UCSD-AML1 (cell line): ENCODE measurements around the gene SLC30A3.
"Not testable (repeated sequence)": the region's sequence is repeated elsewhere in the genome, so short reads cannot be mapped to it uniquely, and the experiment has no call there.

ENCODE experiments used
- DNase-seq: peaks from one replicate; lab custom pipeline; 2025; ENCODE audit not compliant: unreplicated experiment; lab: John Stamatoyannopoulos, UW

SLC30A3 gene

GRCh38 chr2:27285481-27285880, 22.6 kb upstream of the SLC30A3 start:
- no peak for DNase-seq

- no peak for DNase-seq
Measured at GRCh38 chr2:27284996-27285395, 22.1 kb upstream of the SLC30A3 start.

GRCh38 chr2:27282892-27283291, 20.0 kb upstream of the SLC30A3 start:
- DNase-seq = no peak

GRCh38 chr2:27281855-27282559, 19.2 kb upstream of the SLC30A3 start, which contains the start of gene TRIM54:
Gene TRIM54, plus strand, starts transcription at chr2:27282429. Its CDS starts 303 bp downstream, at chr2:27282732.
- no peak for DNase-seq

- DNase-seq = no peak
Measured at GRCh38 chr2:27281442-27281841, 18.6 kb upstream of the SLC30A3 start.

GRCh38 chr2:27280826-27281225, 18.0 kb upstream of the SLC30A3 start:
- DNase-seq = no peak

GRCh38 chr2:27278010-27278409, 15.2 kb upstream of the SLC30A3 start:
- DNase-seq = no peak

- no peak for DNase-seq
Measured at GRCh38 chr2:27275211-27276150, 12.6 kb upstream of the SLC30A3 start, which contains the start of gene DNAJC5G. Gene DNAJC5G, plus strand, starts transcription at chr2:27275433. Its CDS starts 1,296 bp downstream, at chr2:27276729.

GRCh38 chr2:27272537-27273522, 10.0 kb upstream of the SLC30A3 start:
- not testable (repeated sequence) for DNase-seq

GRCh38 chr2:27271631-27272340, 8.9 kb upstream of the SLC30A3 start:
- no peak for DNase-seq

GRCh38 chr2:27270670-27271069, 7.8 kb upstream of the SLC30A3 start:
- DNase-seq = no peak

GRCh38 chr2:27270131-27270530, 7.3 kb upstream of the SLC30A3 start:
- DNase-seq = no peak

GRCh38 chr2:27268296-27268695, 5.4 kb upstream of the SLC30A3 start:
- DNase-seq = not testable (repeated sequence)

- DNase-seq = no peak
Measured at GRCh38 chr2:27265536-27265870, 2.7 kb upstream of the SLC30A3 start.

- peak; percentile 77 for DNase-seq
Measured at GRCh38 chr2:27264753-27265535, 2.1 kb upstream of the SLC30A3 start.

- no peak for DNase-seq
Measured at GRCh38 chr2:27264253-27264752, 1.5 kb upstream of the SLC30A3 start.

- no peak for DNase-seq
Measured at GRCh38 chr2:27263287-27264252, 723 bp upstream of the SLC30A3 start.

- no peak for DNase-seq
Measured at GRCh38 chr2:27261926-27262298, 935 bp downstream of the SLC30A3 start.
